Ascending aorta (tissue), 2 donors: ENCODE results near the gene CNN3. TPM values are rescaled to one million over a fixed set of nuclear protein-coding genes. Genes with fewer than 3 reads are reported as not detected.
A peak's percentile ranks its signal among the peaks of the same experiment; 100 is the strongest.

ENCODE experiments used
- DNase-seq, 2 donors: peaks; one replicate each; pipeline ENCODE4 v3.0.0-alpha.2; 2019; ENCODE audit warnings: low spot score in 2 of 2
- H3K27ac ChIP-seq, 2 donors: fragments of 200-600 bp; sonication (generic); one replicate each; pipeline ENCODE4 v1.5.1; 2016 to 2017; ENCODE audit warnings: mild to moderate bottlenecking in 1 of 2
- H3K27me3 ChIP-seq: fragments of 200-600 bp; sonication (generic); one replicate; pipeline ENCODE4 v1.5.1; 2017
- H3K36me3 ChIP-seq, 2 donors: fragments of 200-600 bp; sonication (generic); one replicate each; pipeline ENCODE4 v1.5.1; 2016
- H3K4me1 ChIP-seq, 2 donors: fragments of 200-600 bp; sonication (generic); one replicate each; pipeline ENCODE4 v1.5.1; 2016 to 2017; ENCODE audit warnings: mild to moderate bottlenecking in 1 of 2
- H3K4me3 ChIP-seq, 2 donors: fragments of 200-600 bp; sonication (generic); one replicate each; pipeline ENCODE4 v1.5.1; 2016 to 2017; ENCODE audit warnings: mild to moderate bottlenecking in 1 of 2
- H3K9me3 ChIP-seq, 2 donors: fragments of 200-600 bp; sonication (generic); one replicate each; pipeline ENCODE4 v1.5.1; 2016
- CTCF ChIP-seq, 3 experiments: fragments of 200-600 bp in 2 of 3; fragments of 450-650 bp in 1 of 3; sonication (generic) in 2 of 3; IDR thresholded peaks; one replicate each; pipeline ENCODE4 v1.5.1; 2016 to 2019; ENCODE audit warnings: antibody characterized with exemption in 3 of 3, mild to moderate bottlenecking in 1 of 3, moderate library complexity in 1 of 3
- intact Hi-C: fragments of 100-400 bp; cut with DNase I; formaldehyde crosslinking; loops from one replicate; pipeline ENCODE4 v1.15.1; 2023
- total RNA-seq: library from RNA; depleted of rRNA; stranded (reverse); fragments of >200 nt; gene quantifications from one replicate; pipeline ENCODE4 v1.1.0, GENCODE V29; 2016

CNN3 gene
- total RNA-seq, 1 donor from 2014 or later = 362 TPM

- peaks cover 4 to 56% of the 10 kb centered on the region in 2 donors for H3K4me1 ChIP-seq
- H3K36me3 ChIP-seq = peaks cover 2 to 7% of the 10 kb centered on the region in 2 donors
- H3K9me3 ChIP-seq = no peaks in the 10 kb centered on the region
- no peak for DNase-seq
- no peak overlapping the region for H3K27ac ChIP-seq
- no peak for TF ChIP-seq CTCF (IDR thresholded peaks at IDR 0.05)
- no peaks in the 10 kb centered on the region for H3K27me3 ChIP-seq
- intact Hi-C loops = loop anchor here (5.0 kb wide), 1 partner anchor 57 kb away; no protein-coding TSS in a partner anchor
- no peak overlapping the region for H3K4me3 ChIP-seq
These were observed 17.9 kb downstream of the CNN3 start for GRCh38 chr1:94908965-94909364.

- H3K4me3 ChIP-seq = no peak overlapping the region
- H3K9me3 ChIP-seq = no peaks in the 10 kb centered on the region
- peaks cover 4 to 51% of the 10 kb centered on the region in 2 donors for H3K4me1 ChIP-seq
- no peak for DNase-seq
- no peak overlapping the region for H3K27ac ChIP-seq
- no peak for TF ChIP-seq CTCF (IDR thresholded peaks at IDR 0.05)
- peaks cover 2 to 7% of the 10 kb centered on the region in 2 donors for H3K36me3 ChIP-seq
- no peaks in the 10 kb centered on the region for H3K27me3 ChIP-seq
- intact Hi-C loops = loop anchor here (5.0 kb wide), 1 partner anchor 56 kb away; no protein-coding TSS in a partner anchor
These were observed 18.7 kb downstream of the CNN3 start for GRCh38 chr1:94908190-94908589.

- Histone ChIP-seq H3K4me3 (no peak overlapping the region), H3K9me3 (no peaks in the 10 kb centered on the region), H3K36me3 (peaks cover 2 to 9% of the 10 kb centered on the region in 2 donors), H3K4me1 (peaks cover 4 to 46% of the 10 kb centered on the region in 2 donors), H3K27ac (no peak overlapping the region), H3K27me3 (no peaks in the 10 kb centered on the region)
- no peak for DNase-seq
- intact Hi-C loops = loop anchor here (5.0 kb wide), 1 partner anchor 55 kb away; no protein-coding TSS in a partner anchor
- no peak for TF ChIP-seq CTCF (IDR thresholded peaks at IDR 0.05)
These were observed 19.8 kb downstream of the CNN3 start for GRCh38 chr1:94907136-94907535.

GRCh38 chr1:94906382-94906781 is 20.5 kb downstream of the CNN3 start:
- Histone ChIP-seq H3K27ac (no peak overlapping the region), H3K36me3 (peaks cover 2 to 16% of the 10 kb centered on the region in 2 donors), H3K4me3 (no peak overlapping the region), H3K4me1 (peaks cover 4 to 39% of the 10 kb centered on the region in 2 donors), H3K9me3 (no peaks in the 10 kb centered on the region), H3K27me3 (no peaks in the 10 kb centered on the region)
- intact Hi-C loops = loop anchor here (5.0 kb wide), 1 partner anchor 54 kb away; no protein-coding TSS in a partner anchor
- DNase-seq = no peak
- TF ChIP-seq CTCF (IDR thresholded peaks at IDR 0.05) = no peak

- no peak for TF ChIP-seq CTCF (IDR thresholded peaks at IDR 0.05)
- peaks cover 7 to 23% of the 10 kb centered on the region in 2 donors for H3K36me3 ChIP-seq
- intact Hi-C loops = loop anchor here (5.0 kb wide), 1 partner anchor 53 kb away; no protein-coding TSS in a partner anchor
- H3K4me3 ChIP-seq = no peak overlapping the region
- peak overlapping the region in 1 of 2 donors; percentile 58 for H3K27ac ChIP-seq
- no peak for DNase-seq
- no peaks in the 10 kb centered on the region for H3K9me3 ChIP-seq
- H3K4me1 ChIP-seq = peaks cover 0 to 43% of the 10 kb centered on the region in 2 donors
- no peaks in the 10 kb centered on the region for H3K27me3 ChIP-seq
These were observed 21.7 kb downstream of the CNN3 start for GRCh38 chr1:94905207-94905606.
